SK-N-SH treated with all-trans-retinoic acid at 6 μM for 48 hours (cell line): ENCODE measurements around the gene S100PBP.

Source experiments
- ARNTL ChIP-seq: fragments of 450-650 bp; formaldehyde crosslinking; IDR thresholded peaks from 2 replicates; pipeline ENCODE4 v1.5.0; 2020; ENCODE audit warnings: low read depth, mild to moderate bottlenecking, moderate library complexity, borderline replicate concordance
- GLIS3 ChIP-seq: fragments of 250-450 bp; sonication (Bioruptor Pico); IDR thresholded peaks from 2 replicates; pipeline ENCODE4 v1.5.0; 2020; ENCODE audit warnings: mild to moderate bottlenecking, moderate library complexity
- OSR1 ChIP-seq: fragments of 250-450 bp; sonication (Bioruptor Pico); IDR thresholded peaks from 2 replicates; pipeline ENCODE4 v1.8.0; 2022; ENCODE audit warnings: moderate library complexity, mild to moderate bottlenecking, inconsistent platforms
- ZFP3 ChIP-seq: fragments of 250-450 bp; sonication (Bioruptor Pico); IDR thresholded peaks from 2 replicates; pipeline ENCODE4 v1.5.0; 2020; ENCODE audit warnings: mild to moderate bottlenecking, moderate library complexity
- TF ChIP-seq, protein P1 (sequence below): fragments of 250-450 bp; sonication (Bioruptor Pico); IDR thresholded peaks from 2 replicates; pipeline ENCODE4 v1.8.0; 2020; ENCODE audit warnings: mild to moderate bottlenecking, moderate library complexity, borderline replicate concordance

DNA sequence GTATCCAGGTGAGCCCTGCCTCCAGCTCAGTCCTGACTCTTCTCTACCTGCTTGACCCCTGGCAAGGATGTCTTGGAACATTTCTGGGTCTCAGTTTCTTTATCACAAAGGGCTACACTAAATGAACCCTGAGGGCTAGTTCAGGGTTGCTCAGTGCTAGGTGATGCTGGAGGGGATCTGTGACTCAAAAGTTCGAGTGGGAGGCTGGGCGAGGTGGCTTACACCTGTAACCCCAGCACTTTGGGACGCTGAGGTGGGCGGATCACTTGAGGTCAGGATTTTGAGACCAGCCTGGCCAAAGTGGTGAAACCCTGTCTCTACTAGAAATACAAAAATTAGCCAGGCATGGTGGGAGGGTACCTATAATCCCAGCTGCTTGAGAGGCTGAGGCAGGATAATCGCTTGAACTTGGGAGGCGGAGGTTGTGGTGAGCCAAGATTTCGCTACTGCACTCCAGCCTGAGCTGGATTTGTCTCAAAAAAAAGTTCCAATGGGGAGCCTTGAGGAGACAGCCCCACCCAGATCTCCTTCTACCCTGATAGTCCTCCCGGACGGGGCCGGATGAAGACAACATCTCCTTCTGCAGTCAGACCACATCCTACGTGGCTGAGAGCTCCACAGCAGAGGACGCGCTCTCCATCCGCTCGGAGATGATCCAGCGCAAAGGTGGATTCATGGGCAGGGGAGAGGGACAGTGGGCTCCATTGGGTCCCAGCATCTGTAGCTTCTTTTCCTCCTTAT lies 49.2 kb upstream of the S100PBP start:
- TF ChIP-seq, protein P1, sequence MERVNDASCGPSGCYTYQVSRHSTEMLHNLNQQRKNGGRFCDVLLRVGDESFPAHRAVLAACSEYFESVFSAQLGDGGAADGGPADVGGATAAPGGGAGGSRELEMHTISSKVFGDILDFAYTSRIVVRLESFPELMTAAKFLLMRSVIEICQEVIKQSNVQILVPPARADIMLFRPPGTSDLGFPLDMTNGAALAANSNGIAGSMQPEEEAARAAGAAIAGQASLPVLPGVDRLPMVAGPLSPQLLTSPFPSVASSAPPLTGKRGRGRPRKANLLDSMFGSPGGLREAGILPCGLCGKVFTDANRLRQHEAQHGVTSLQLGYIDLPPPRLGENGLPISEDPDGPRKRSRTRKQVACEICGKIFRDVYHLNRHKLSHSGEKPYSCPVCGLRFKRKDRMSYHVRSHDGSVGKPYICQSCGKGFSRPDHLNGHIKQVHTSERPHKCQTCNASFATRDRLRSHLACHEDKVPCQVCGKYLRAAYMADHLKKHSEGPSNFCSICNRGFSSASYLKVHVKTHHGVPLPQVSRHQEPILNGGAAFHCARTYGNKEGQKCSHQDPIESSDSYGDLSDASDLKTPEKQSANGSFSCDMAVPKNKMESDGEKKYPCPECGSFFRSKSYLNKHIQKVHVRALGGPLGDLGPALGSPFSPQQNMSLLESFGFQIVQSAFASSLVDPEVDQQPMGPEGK (CRISPR knock-in tag), result no peak
- TF ChIP-seq GLIS3 (CRISPR knock-in tag) (no peak), OSR1 (CRISPR knock-in tag) (no peak), ZFP3 (no peak), ARNTL (CRISPR knock-in tag) (no peak)
